ENCODE data around the gene PSD4.

PSD4 gene

GRCh38 chr2:113207021-113207420 lies 33.2 kb downstream of the PSD4 start:
- DNase-seq (ENCODE audit: low spot score): no peak

GRCh38 chr2:113208396-113208795 lies 34.6 kb downstream of the PSD4 start:
- no peak for DNase-seq (ENCODE audit: low spot score)

GRCh38 chr2:113209011-113209645 lies 35.4 kb downstream of the PSD4 start:
- DNase-seq (ENCODE audit: low spot score): no peak

- DNase-seq (ENCODE audit: low spot score): no peak
Measured at GRCh38 chr2:113209646-113210171, 35.9 kb downstream of the PSD4 start.

- no peak for DNase-seq (ENCODE audit: low spot score)
Measured at GRCh38 chr2:113211226-113212105, 37.7 kb downstream of the PSD4 start.

- no peak for DNase-seq (ENCODE audit: low spot score)
Measured at GRCh38 chr2:113212245-113213060, 38.7 kb downstream of the PSD4 start.

- DNase-seq (ENCODE audit: low spot score): no peak
Measured at GRCh38 chr2:113213061-113213930, 39.5 kb downstream of the PSD4 start.

- DNase-seq (ENCODE audit: low spot score): no peak
Measured at GRCh38 chr2:113214141-113214540, 40.4 kb downstream of the PSD4 start.

GRCh38 chr2:113215056-113215455 lies 41.3 kb downstream of the PSD4 start:
- DNase-seq (ENCODE audit: low spot score): no peak

- no peak for DNase-seq (ENCODE audit: low spot score)
Measured at GRCh38 chr2:113216321-113216720, 42.5 kb downstream of the PSD4 start.

- no peak for DNase-seq (ENCODE audit: low spot score)
Measured at GRCh38 chr2:113216891-113217454, 43.2 kb downstream of the PSD4 start.

- no peak for DNase-seq (ENCODE audit: low spot score)
Measured at GRCh38 chr2:113217455-113218282, 43.9 kb downstream of the PSD4 start.

- DNase-seq (ENCODE audit: low spot score): no peak
Measured at GRCh38 chr2:113218283-113219091, 44.7 kb downstream of the PSD4 start.

GRCh38 chr2:113219092-113219441 lies 45.3 kb downstream of the PSD4 start:
- DNase-seq (ENCODE audit: low spot score): no peak

- DNase-seq (ENCODE audit: low spot score): no peak
Measured at GRCh38 chr2:113219525-113219888, 45.7 kb downstream of the PSD4 start.

- DNase-seq (ENCODE audit: low spot score): no peak
Measured at GRCh38 chr2:113219889-113220641, 46.3 kb downstream of the PSD4 start.

- DNase-seq (ENCODE audit: low spot score): no peak
Measured at GRCh38 chr2:113220970-113221708, 47.4 kb downstream of the PSD4 start.

- no peak for DNase-seq (ENCODE audit: low spot score)
Measured at GRCh38 chr2:113221846-113222245, 48.1 kb downstream of the PSD4 start.
